ENCODE results near the gene BCAN.

DNA sequence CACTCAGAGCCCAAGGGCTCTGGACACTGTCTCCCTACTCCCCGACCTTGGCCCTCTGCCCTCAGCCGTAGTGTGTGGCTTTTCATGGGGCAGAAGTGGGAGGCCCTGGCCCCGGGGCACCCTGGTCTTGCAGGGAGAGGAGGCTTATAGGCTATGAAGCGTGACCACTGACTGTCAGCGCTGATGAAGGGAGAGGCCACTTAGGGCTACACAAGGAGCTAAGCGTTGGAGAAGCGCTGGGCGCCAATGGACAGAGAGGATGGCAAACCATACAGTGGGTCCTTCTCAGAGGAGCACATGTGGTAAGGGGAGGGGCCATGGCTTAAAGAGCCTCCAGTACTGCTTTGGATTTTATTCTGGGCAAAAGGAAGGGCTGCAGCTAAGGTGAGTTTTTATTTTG, 55.6 kb downstream of the BCAN start:
- TF ChIP-seq, protein P1, sequence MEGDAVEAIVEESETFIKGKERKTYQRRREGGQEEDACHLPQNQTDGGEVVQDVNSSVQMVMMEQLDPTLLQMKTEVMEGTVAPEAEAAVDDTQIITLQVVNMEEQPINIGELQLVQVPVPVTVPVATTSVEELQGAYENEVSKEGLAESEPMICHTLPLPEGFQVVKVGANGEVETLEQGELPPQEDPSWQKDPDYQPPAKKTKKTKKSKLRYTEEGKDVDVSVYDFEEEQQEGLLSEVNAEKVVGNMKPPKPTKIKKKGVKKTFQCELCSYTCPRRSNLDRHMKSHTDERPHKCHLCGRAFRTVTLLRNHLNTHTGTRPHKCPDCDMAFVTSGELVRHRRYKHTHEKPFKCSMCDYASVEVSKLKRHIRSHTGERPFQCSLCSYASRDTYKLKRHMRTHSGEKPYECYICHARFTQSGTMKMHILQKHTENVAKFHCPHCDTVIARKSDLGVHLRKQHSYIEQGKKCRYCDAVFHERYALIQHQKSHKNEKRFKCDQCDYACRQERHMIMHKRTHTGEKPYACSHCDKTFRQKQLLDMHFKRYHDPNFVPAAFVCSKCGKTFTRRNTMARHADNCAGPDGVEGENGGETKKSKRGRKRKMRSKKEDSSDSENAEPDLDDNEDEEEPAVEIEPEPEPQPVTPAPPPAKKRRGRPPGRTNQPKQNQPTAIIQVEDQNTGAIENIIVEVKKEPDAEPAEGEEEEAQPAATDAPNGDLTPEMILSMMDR (optimal IDR thresholded peaks at IDR 0.05 in 1 of 3, IDR thresholded peaks at IDR 0.05 in 1 of 3, conservative IDR thresholded peaks at IDR 0.05 in 1 of 3; ENCODE audit: extremely low read depth in 1 of 3, insufficient read depth in 2 of 3, low read length in 3 of 3), result no peak
- no peak for TF ChIP-seq EZH2 (IDR thresholded peaks at IDR 0.05; ENCODE audit: low read length)

All from keratinocyte (primary cell).